HG03066 (cell line): ENCODE data around the gene F2.

ENCODE experiments used
- ATAC-seq: cut with Tn5 transposase; IDR thresholded peaks from one replicate; pipeline ENCODE4 v1.9.1; 2021; ENCODE audit warnings: low read depth; ENCODE audit not compliant: unreplicated experiment

The F2 gene

GRCh38 chr11:46737699-46738098 is 18.7 kb downstream of the F2 start:
- ATAC-seq = no peak

- no peak for ATAC-seq
These were observed 19.9 kb downstream of the F2 start for GRCh38 chr11:46738887-46739286.

- ATAC-seq = no peak
These were observed 22.8 kb downstream of the F2 start for GRCh38 chr11:46741600-46742484.

GRCh38 chr11:46743043-46743442 is 24.0 kb downstream of the F2 start:
- no peak for ATAC-seq

GRCh38 chr11:46743693-46744339 is 24.8 kb downstream of the F2 start:
- ATAC-seq = no peak

GRCh38 chr11:46745328-46745727 is 26.3 kb downstream of the F2 start:
- no peak for ATAC-seq

GRCh38 chr11:46745995-46746394 is 27.0 kb downstream of the F2 start:
- ATAC-seq = no peak

GRCh38 chr11:46747150-46747549 is 28.1 kb downstream of the F2 start:
- no peak for ATAC-seq

GRCh38 chr11:46755962-46756361 is 36.9 kb downstream of the F2 start:
- ATAC-seq = no peak

- no peak for ATAC-seq
These were observed 40.2 kb downstream of the F2 start for GRCh38 chr11:46759196-46759595.

GRCh38 chr11:46760429-46761128 is 41.6 kb downstream of the F2 start:
- ATAC-seq = no peak

GRCh38 chr11:46761807-46762206 is 42.8 kb downstream of the F2 start:
- no peak for ATAC-seq

GRCh38 chr11:46762248-46762647 is 43.2 kb downstream of the F2 start:
- no peak for ATAC-seq

GRCh38 chr11:46766656-46767055 is 47.6 kb downstream of the F2 start:
- ATAC-seq = no peak

GRCh38 chr11:46769636-46770221 is 50.7 kb downstream of the F2 start:
- no peak for ATAC-seq

GRCh38 chr11:46776878-46777277 is 57.9 kb downstream of the F2 start:
- no peak for ATAC-seq

- no peak for ATAC-seq
These were observed 59.4 kb downstream of the F2 start for GRCh38 chr11:46778416-46778815.
